ENCODE results near the gene BEX2.
A peak's percentile ranks its signal among the peaks of the same experiment; 100 is the strongest.
"Not testable (repeated sequence)": the region's sequence is repeated elsewhere in the genome, so short reads cannot be mapped to it uniquely, and the experiment has no call there.

Gene BEX2

DNA sequence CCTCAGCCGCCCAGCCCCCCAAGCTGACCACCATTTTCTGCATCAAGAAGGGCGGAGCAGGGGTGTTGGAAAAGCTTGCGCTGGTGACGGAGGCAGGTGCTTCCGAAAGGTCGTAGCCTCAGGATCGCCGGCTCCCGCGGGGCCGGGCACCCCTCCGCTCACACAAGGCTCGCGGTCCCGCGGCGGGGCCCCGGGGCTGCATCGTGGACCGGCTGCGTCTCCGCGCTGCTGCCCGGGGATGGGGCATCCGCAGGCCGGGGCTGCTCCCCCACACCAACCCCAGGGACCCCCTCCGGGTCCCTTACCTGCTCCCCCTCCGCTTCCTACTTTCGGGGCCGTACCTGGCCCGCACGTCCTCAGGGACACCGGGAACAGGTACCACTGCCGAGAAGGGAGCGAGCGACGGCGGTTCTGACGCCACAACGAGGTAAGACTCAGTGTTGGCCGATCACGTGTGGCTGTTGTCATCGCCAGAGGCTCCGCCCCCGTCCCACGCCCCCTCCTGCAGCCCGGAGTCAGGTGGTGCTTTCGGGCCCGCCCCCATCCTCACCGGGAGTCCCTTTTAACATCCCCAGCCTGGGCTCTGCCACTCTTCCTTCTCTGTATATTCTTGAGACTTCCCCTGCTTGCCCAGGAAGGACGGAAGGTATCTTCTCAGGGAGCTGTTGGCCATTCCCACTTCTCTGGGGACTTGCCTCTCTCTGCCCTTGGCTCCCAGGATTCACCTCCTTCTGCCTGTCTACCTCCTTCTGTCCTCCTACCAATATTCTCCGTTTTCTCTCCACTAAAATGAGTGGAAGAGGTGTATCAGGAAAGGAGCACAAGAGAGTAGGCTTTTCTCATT lies at the start of gene BEX2:
TSS of gene BEX2 (minus strand) at position 436 of the 844 bp plus-strand sequence. CDS start 1,014 bp downstream, outside the sequence.
- DNase-seq: peak; percentile 58

DNA sequence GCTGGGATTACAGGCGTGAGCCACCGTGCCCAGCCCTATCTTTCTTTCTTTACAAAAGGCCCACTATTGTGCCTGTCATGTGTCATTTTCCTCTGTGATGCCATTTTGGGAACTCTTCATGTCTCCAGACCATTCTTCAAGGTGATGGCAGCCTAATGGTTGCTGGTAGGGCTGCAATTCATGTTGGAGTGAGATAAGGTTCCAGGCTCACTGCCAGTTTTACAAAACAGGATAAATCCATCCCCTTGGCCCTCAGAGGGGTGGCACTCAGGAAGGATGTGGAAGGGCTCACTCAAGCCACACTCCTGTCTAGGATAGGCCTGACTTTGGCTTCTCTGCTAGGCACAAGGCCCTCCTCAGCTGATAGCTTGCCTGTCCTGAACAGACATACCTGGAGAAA lies 49.3 kb upstream of the BEX2 start:
- no peak for DNase-seq

GRCh38 chrX:103359605-103360004 lies 48.8 kb upstream of the BEX2 start:
- not testable (repeated sequence) for DNase-seq

- DNase-seq: no peak
Measured at GRCh38 chrX:103357871-103358270, 47.1 kb upstream of the BEX2 start.

GRCh38 chrX:103356858-103357257 lies 46.1 kb upstream of the BEX2 start:
- DNase-seq: no peak

GRCh38 chrX:103356130-103356798 lies 45.5 kb upstream of the BEX2 start, which contains the start of gene TCEAL9:
Gene TCEAL9, plus strand, starts transcription at chrX:103356506. Its CDS starts 1,179 bp downstream, at chrX:103357685.
- no peak for DNase-seq

GRCh38 chrX:103347682-103348397 lies 37.0 kb upstream of the BEX2 start:
- no peak for DNase-seq

GRCh38 chrX:103344606-103345005 lies 33.8 kb upstream of the BEX2 start:
- no peak for DNase-seq

DNA sequence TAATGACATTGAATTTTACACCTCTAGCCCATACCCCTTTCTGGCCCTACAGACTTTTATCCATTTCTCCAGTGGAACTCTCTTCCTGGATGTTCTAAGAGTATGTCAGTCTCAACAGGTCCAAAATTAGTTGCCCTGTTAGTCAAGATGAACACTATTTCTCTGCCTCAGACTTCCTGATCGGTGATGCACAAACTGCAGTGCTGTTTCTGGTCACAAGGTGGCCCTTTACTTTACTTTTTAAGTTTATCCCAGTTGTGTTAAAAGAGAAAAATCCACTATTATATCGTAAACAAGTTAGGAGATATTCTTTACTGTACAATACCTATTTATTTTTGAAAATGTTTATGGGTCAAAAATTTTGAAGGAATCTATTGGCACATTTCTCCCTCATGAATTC lies 32.3 kb upstream of the BEX2 start:
- DNase-seq: no peak

DNA sequence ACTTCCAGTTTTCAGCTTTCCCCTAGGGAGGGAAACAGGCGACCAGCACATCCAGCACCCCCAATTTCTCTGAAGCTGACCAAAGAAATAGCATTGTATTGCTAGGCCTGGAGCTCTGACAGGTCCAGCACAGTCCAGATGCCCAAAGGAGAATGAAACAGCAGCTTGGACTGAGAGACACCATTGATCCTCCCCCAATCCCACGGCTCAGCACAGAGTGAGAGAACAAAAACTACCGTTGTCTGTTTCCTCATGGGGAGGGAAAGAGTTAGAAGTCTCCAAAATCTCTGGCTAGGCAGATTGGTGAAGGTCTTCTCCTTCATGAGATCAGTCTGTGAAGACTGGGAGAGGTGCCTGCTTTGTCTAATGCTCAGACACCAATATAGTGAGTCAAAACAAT lies 27.9 kb upstream of the BEX2 start:
- DNase-seq: no peak

- no peak for DNase-seq
Measured at GRCh38 chrX:103330681-103331288, 20.0 kb upstream of the BEX2 start.

GRCh38 chrX:103329991-103330390 lies 19.2 kb upstream of the BEX2 start, which contains the start of gene TCEAL7:
Gene TCEAL7, plus strand, starts transcription at chrX:103330239. Its CDS starts 1,165 bp downstream, at chrX:103331404.
- no peak for DNase-seq

DNA sequence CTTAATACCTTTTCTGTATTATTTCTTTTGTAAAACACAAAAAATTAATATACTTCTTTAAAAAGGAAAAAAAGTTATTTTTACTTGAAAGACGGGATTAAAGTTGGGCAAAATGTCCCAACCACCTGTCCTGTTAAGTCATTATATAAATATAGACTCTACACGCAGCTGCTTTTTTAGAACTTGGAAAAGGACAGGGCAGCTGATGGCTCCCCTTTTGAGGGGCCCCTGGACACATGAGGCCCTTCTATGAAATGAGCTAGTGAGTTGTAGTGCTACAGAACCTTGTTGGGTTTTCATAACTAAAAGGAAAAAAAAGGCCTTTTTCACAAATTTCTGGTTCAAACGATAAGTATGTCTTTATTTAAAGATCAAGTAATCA lies 600 bp upstream of the BEX2 start:
- no peak for DNase-seq

- DNase-seq: no peak
Measured at GRCh38 chrX:103309860-103310554, 783 bp downstream of the BEX2 start.

DNA sequence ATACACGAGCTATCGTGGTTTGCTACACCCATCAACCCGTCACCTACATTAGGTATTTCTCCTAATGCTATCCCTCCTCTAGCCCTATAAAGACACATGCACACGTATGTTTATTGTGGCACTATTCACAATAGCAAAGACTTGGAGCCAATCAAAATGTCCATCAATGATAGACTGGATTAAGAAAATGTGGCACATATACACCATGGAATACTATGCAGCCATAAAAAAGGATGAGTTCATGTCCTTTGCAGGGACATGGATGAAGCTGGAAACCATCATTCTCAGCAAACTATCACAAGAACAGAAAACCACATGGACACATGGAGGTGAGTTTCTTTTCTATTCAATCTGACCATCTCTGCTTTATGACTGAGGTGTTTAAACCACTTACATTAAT lies 5.1 kb downstream of the BEX2 start:
- DNase-seq: not testable (repeated sequence)

GRCh38 chrX:103304705-103305104 lies 6.1 kb downstream of the BEX2 start:
- no peak for DNase-seq

DNA sequence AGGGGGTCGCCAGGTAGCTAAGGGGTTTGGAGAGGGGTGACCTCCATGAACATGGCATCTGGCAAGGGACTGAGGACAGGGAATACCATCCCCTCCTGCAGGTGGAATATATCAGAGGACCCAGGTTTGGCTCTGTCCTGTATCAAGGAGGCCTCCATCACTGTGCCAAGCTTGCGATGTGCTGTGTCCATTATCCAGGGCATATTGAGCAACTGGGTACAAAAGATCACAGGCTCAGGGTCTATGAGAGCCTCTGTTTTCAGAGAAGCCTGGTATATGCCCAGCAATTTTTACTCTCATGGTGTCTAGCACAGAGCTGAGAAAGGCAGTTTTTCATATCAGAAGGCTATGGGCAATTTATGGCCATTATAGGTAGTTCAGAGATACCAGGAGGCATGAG lies 17.7 kb downstream of the BEX2 start:
- no peak for DNase-seq

- no peak for DNase-seq
Measured at GRCh38 chrX:103279624-103280023, 31.2 kb downstream of the BEX2 start.

GRCh38 chrX:103276581-103277002 lies 34.2 kb downstream of the BEX2 start, which contains the start of gene TCEAL5:
Gene TCEAL5, minus strand, starts transcription at chrX:103276750. Its CDS starts 2,187 bp downstream, at chrX:103274563.
- peak; percentile 28 for DNase-seq

- DNase-seq: no peak
Measured at GRCh38 chrX:103275947-103276567, 34.7 kb downstream of the BEX2 start.

GRCh38 chrX:103274284-103274683 lies 36.5 kb downstream of the BEX2 start:
- DNase-seq: no peak
